ENCODE results near the gene IPO4. TPM values are rescaled to one million over a fixed set of nuclear protein-coding genes. Genes with fewer than 3 reads are reported as not detected.
"Not testable (repeated sequence)": the region's sequence is repeated elsewhere in the genome, so short reads cannot be mapped to it uniquely, and the experiment has no call there.

The IPO4 gene
- total RNA-seq, 4 donors from 2014 or later = 43.0 to 90.5 (median 58.0) TPM

GRCh38 chr14:24206260-24207103 lies 17.9 kb upstream of the IPO4 start:
- H3K9me3 ChIP-seq = no peaks in the 10 kb centered on the region
- no peak overlapping the region for H3K27ac ChIP-seq
- H3K4me3 ChIP-seq = no peak overlapping the region
- TF ChIP-seq CTCF (IDR thresholded peaks at IDR 0.05) (no peak), POLR2A (IDR thresholded peaks at IDR 0.05) (no peak), POLR2AphosphoS5 (IDR thresholded peaks at IDR 0.05) (no peak), EP300 (IDR thresholded peaks at IDR 0.05) (no peak)
- peaks cover 93% of the 10 kb centered on the region for H3K36me3 ChIP-seq
- WGBS = 97% methylated on average over 11 of the region's 11 CpGs
- no peaks in the 10 kb centered on the region for H3K27me3 ChIP-seq
- no peaks in the 10 kb centered on the region for H3K4me1 ChIP-seq
- no peak for DNase-seq (ENCODE audit: low spot score in 2 of 2)

- no peak for DNase-seq (ENCODE audit: low spot score in 2 of 2)
- Histone ChIP-seq H3K4me3 (no peak overlapping the region), H3K27me3 (no peaks in the 10 kb centered on the region), H3K27ac (no peak overlapping the region), H3K9me3 (no peaks in the 10 kb centered on the region), H3K36me3 (peaks cover 77% of the 10 kb centered on the region), H3K4me1 (no peaks in the 10 kb centered on the region)
- 87% methylated on average over 7 of the region's 7 CpGs for WGBS
- TF ChIP-seq CTCF (IDR thresholded peaks at IDR 0.05) = no peak
Measured at GRCh38 chr14:24204163-24205146, 15.8 kb upstream of the IPO4 start.

GRCh38 chr14:24203249-24203886 lies 14.8 kb upstream of the IPO4 start:
- peaks cover 67% of the 10 kb centered on the region for H3K36me3 ChIP-seq
- peak in 1 of 2 donors; percentile 48 for DNase-seq (ENCODE audit: low spot score in 2 of 2)

GRCh38 chr14:24202538-24202937 lies 13.9 kb upstream of the IPO4 start:
- H3K4me3 ChIP-seq; H3K27me3 ChIP-seq; DNase-seq (ENCODE audit: low spot score in 2 of 2); H3K9me3 ChIP-seq; H3K27ac ChIP-seq; H3K4me1 ChIP-seq: not testable (repeated sequence)
- peaks cover 58% of the 10 kb centered on the region for H3K36me3 ChIP-seq
- WGBS = 86% methylated on average over 8 of the region's 8 CpGs

More at GRCh38 chr14:24203249-24203886, 14.8 kb upstream of the IPO4 start:
- H3K9me3 ChIP-seq, H3K27me3 ChIP-seq, H3K4me1 ChIP-seq, H3K27ac ChIP-seq, H3K4me3 ChIP-seq: not testable (repeated sequence)
- WGBS = 92% methylated on average over 16 of the region's 16 CpGs

GRCh38 chr14:24198814-24199524 lies 10.4 kb upstream of the IPO4 start:
- Histone ChIP-seq H3K27ac (no peak overlapping the region), H3K4me1 (peaks cover 37% of the 10 kb centered on the region), H3K27me3 (no peaks in the 10 kb centered on the region), H3K4me3 (no peak overlapping the region), H3K36me3 (peaks cover 26% of the 10 kb centered on the region), H3K9me3 (no peaks in the 10 kb centered on the region)
- DNase-seq (ENCODE audit: low spot score in 2 of 2) = no peak
- 80% methylated on average over 7 of the region's 7 CpGs for WGBS
- TF ChIP-seq POLR2AphosphoS5 (IDR thresholded peaks at IDR 0.05) (no peak), CTCF (IDR thresholded peaks at IDR 0.05) (no peak), EP300 (IDR thresholded peaks at IDR 0.05) (no peak), POLR2A (IDR thresholded peaks at IDR 0.05) (no peak)

Measured in suprapubic skin (tissue), 4 donors.